Upper lobe of right lung (tissue), 1 donor: ENCODE results near the gene RGL3. TPM values are rescaled to one million over a fixed set of nuclear protein-coding genes. Genes with fewer than 3 reads are reported as not detected.
A peak's percentile ranks its signal among the peaks of the same experiment; 100 is the strongest.

Experiments used
- ATAC-seq: fragments of 200-7000 bp; cut with Tn5 transposase; one replicate; pipeline ENCODE4 v1.9.1; 2020; ENCODE audit warnings: mild to moderate bottlenecking, moderate library complexity
- DNase-seq: peaks from one replicate; pipeline ENCODE4 v3.0.0-alpha.2; 2020
- H3K27ac ChIP-seq: fragments of 200-600 bp; one replicate; pipeline ENCODE4 v1.8.0; 2022
- H3K27me3 ChIP-seq: fragments of 200-600 bp; one replicate; pipeline ENCODE4 v1.8.0; 2022; ENCODE audit warnings: mild to moderate bottlenecking
- H3K36me3 ChIP-seq: fragments of 200-600 bp; one replicate; pipeline ENCODE4 v1.8.0; 2022
- H3K4me1 ChIP-seq: fragments of 200-600 bp; one replicate; pipeline ENCODE4 v1.8.0; 2022
- H3K4me3 ChIP-seq: fragments of 200-600 bp; one replicate; pipeline ENCODE4 v1.8.0; 2022; ENCODE audit warnings: mild to moderate bottlenecking
- H3K9me3 ChIP-seq: fragments of 200-600 bp; one replicate; pipeline ENCODE4 v1.8.0; 2022
- CTCF ChIP-seq: fragments of 200-600 bp; IDR thresholded peaks from one replicate; pipeline ENCODE4 v1.8.0; 2022; ENCODE audit warnings: antibody characterized with exemption
- intact Hi-C: fragments of 100-400 bp; cut with DNase I; formaldehyde crosslinking; loops from one replicate; pipeline ENCODE4 v1.11.0; 2022
- total RNA-seq: library from RNA; stranded (reverse); fragmentation: NEBNext Ultra II Directional; extraction: Animal tissue kit (Norgen Biotek cat#: 25700); gene quantifications from one replicate; pipeline ENCODE4 v1.2.1, GENCODE V29; 2021
- donor health status: DM: no; HTN: yes; CAD: no; lungs with severe emphysema.

RGL3 gene
- total RNA-seq, 1 donor from 2014 or later = 54.6 TPM

GRCh38 chr19:11378319-11379189 is 40.6 kb downstream of the RGL3 start:
- intact Hi-C loops = no loop called here
- Histone ChIP-seq H3K27me3 (no peaks in the 10 kb centered on the region), H3K4me1 (peaks cover 56% of the 10 kb centered on the region), H3K4me3 (no peak overlapping the region), H3K36me3 (no peaks in the 10 kb centered on the region), H3K9me3 (no peaks in the 10 kb centered on the region), H3K27ac (no peak overlapping the region)
- TF ChIP-seq CTCF = peak; percentile 56
- DNase-seq (no peak), ATAC-seq (no peak)

DNA sequence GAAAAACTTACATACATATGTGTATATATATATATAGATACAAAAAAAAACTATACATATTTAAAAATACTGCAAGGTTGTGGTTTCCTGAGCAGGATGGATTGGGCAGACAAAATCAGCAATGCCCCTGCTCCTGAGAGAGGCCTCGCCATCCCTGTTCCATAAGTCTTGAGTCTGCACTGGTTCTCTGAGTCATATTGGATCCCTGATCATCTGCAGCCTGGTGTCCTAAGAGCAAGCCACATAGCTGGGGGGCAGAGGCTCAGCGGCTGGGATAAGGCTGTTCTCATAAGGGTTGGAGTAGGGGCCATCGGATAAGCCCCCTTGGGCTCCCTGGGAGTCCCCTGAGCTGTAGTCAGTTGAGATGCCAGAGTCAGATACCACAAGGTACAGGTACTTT is 41.4 kb downstream of the RGL3 start:
- TF ChIP-seq CTCF = no peak
- Histone ChIP-seq H3K36me3 (no peaks in the 10 kb centered on the region), H3K27ac (no peak overlapping the region), H3K4me1 (peaks cover 48% of the 10 kb centered on the region), H3K27me3 (no peaks in the 10 kb centered on the region), H3K9me3 (no peaks in the 10 kb centered on the region), H3K4me3 (no peak overlapping the region)
- DNase-seq (no peak), ATAC-seq (no peak)
- intact Hi-C loops = no loop called here

GRCh38 chr19:11377237-11377636 is 41.9 kb downstream of the RGL3 start:
- DNase-seq (no peak), ATAC-seq (no peak)
- TF ChIP-seq CTCF = no peak
- Histone ChIP-seq H3K9me3 (no peaks in the 10 kb centered on the region), H3K36me3 (no peaks in the 10 kb centered on the region), H3K27ac (peak overlapping the region; percentile 6), H3K4me1 (peaks cover 45% of the 10 kb centered on the region), H3K4me3 (no peak overlapping the region), H3K27me3 (no peaks in the 10 kb centered on the region)
- intact Hi-C loops = no loop called here

GRCh38 chr19:11375143-11375948 is 43.8 kb downstream of the RGL3 start:
- peaks cover 36% of the 10 kb centered on the region for H3K4me1 ChIP-seq
- ATAC-seq = peak; percentile 17
- peak; percentile 87 for DNase-seq
- H3K9me3 ChIP-seq = no peaks in the 10 kb centered on the region
- H3K27me3 ChIP-seq = no peaks in the 10 kb centered on the region
- no peak for TF ChIP-seq CTCF
- peak overlapping the region; percentile 63 for H3K4me3 ChIP-seq
- peak overlapping the region; percentile 96 for H3K27ac ChIP-seq
- no peaks in the 10 kb centered on the region for H3K36me3 ChIP-seq
- intact Hi-C loops = no loop called here

- intact Hi-C loops = no loop called here
- Histone ChIP-seq H3K27ac (peak within 1 kb of the TSS; percentile 96), H3K4me1 (peaks cover 33% of the 10 kb centered on the region), H3K4me3 (peak within 1 kb of the TSS; percentile 63), H3K9me3 (no peaks in the 10 kb centered on the region), H3K36me3 (no peaks in the 10 kb centered on the region), H3K27me3 (no peaks in the 10 kb centered on the region)
- ATAC-seq (peak; percentile 96), DNase-seq (peak; percentile 99)
- TF ChIP-seq CTCF = no peak
These were observed 44.5 kb downstream of the RGL3 start, which contains the start of gene SWSAP1 for GRCh38 chr19:11374433-11375142. SWSAP1 (plus strand) TSS chr19:11374666; CDS start chr19:11374681, 15 bp downstream.
